Hepatocyte (in vitro differentiated cells): ENCODE data around the gene ARHGAP22. TPM values are rescaled to one million over a fixed set of nuclear protein-coding genes. Genes with fewer than 3 reads are reported as not detected.

Experiments
- DNase-seq: peaks from one replicate; pipeline ENCODE4 v3.0.0-alpha.2; 2016; ENCODE audit warnings: low spot score
- H2AFZ ChIP-seq: fragments of 200-600 bp; sonication (generic); 2 replicates; pipeline ENCODE4 v1.6.0; 2016; ENCODE audit warnings: antibody characterized with exemption, mild to moderate bottlenecking
- H3K27ac ChIP-seq: fragments of 200-600 bp; sonication (generic); 2 replicates; pipeline ENCODE4 v1.5.1; 2016; ENCODE audit warnings: mild to moderate bottlenecking
- H3K27me3 ChIP-seq: fragments of 200-600 bp; sonication (generic); 2 replicates; pipeline ENCODE4 v1.6.1; 2016
- H3K36me3 ChIP-seq: fragments of 200-600 bp; sonication (generic); replicated peaks from 2 replicates; pipeline ENCODE4 v1.5.1; 2016; ENCODE audit warnings: low read depth; ENCODE audit not compliant: insufficient read depth
- H3K4me1 ChIP-seq: fragments of 200-600 bp; sonication (generic); 2 replicates; pipeline ENCODE4 v1.5.1; 2016; ENCODE audit warnings: mild to moderate bottlenecking, moderate library complexity; ENCODE audit not compliant: insufficient read depth
- H3K4me2 ChIP-seq: fragments of 200-600 bp; sonication (generic); 2 replicates; pipeline ENCODE4 v1.6.0; 2016
- H3K4me3 ChIP-seq: fragments of 200-600 bp; sonication (generic); 2 replicates; pipeline ENCODE4 v1.5.1; 2016; ENCODE audit warnings: mild to moderate bottlenecking
- H3K79me2 ChIP-seq: fragments of 200-600 bp; sonication (generic); 2 replicates; pipeline ENCODE4 v1.6.0; 2017; ENCODE audit warnings: mild to moderate bottlenecking
- H3K9me2 ChIP-seq: fragments of 200-600 bp; sonication (generic); replicated peaks from 2 replicates; pipeline ENCODE4 v1.6.0; 2017; ENCODE audit warnings: mild to moderate bottlenecking; ENCODE audit not compliant: insufficient read depth
- H3K9me3 ChIP-seq: fragments of 200-600 bp; sonication (generic); 2 replicates; pipeline ENCODE4 v1.5.1; 2016; ENCODE audit warnings: low read depth, mild to moderate bottlenecking
- H4K20me1 ChIP-seq: fragments of 200-600 bp; sonication (generic); 2 replicates; pipeline ENCODE4 v1.6.0; 2016; ENCODE audit warnings: mild to moderate bottlenecking; ENCODE audit not compliant: insufficient read depth, poor library complexity, severe bottlenecking
- CTCF ChIP-seq: fragments of 200-600 bp; sonication (generic); IDR thresholded peaks from 2 replicates; pipeline ENCODE4 v1.5.1; 2016; ENCODE audit warnings: antibody characterized with exemption, mild to moderate bottlenecking; ENCODE audit not compliant: poor library complexity
- EZH2 ChIP-seq: fragments of 200-600 bp; sonication (generic); IDR thresholded peaks from 2 replicates; pipeline ENCODE4 v1.6.1; 2016; ENCODE audit warnings: antibody characterized with exemption, mild to moderate bottlenecking, borderline replicate concordance
- EZH2phosphoT487 ChIP-seq: fragments of 200-600 bp; sonication (generic); IDR thresholded peaks from one replicate; pipeline ENCODE4 v1.6.1; 2018; ENCODE audit warnings: antibody characterized with exemption, mild to moderate bottlenecking, low read depth, moderate library complexity; ENCODE audit not compliant: unreplicated experiment, severe bottlenecking
- WGBS: methylation state at CpG from one replicate; pipeline ENCODE4 v1.1.6; 2016; ENCODE audit warnings: low lambda C conversion rate; ENCODE audit errors: missing lambda C conversion rate; 5-methylcytosine and 5-hydroxymethylcytosine counted together
- polyA plus RNA-seq: library from polyadenylated mRNA; unstranded; fragments of >200 nt; fragmentation: Nextera tagmentation; extraction: Ambion mirVana; gene quantifications from 2 replicates; pipeline ENCODE4 v1.2.1, GENCODE V29; 2016
- total RNA-seq: library from RNA; depleted of rRNA; stranded (reverse); fragments of >200 nt; gene quantifications from 2 replicates; pipeline ENCODE4 v1.2.3, GENCODE V29; 2014

The ARHGAP22 gene
- total and polyA plus RNA-seq, 2 experiments from 2014 or later, result 1.7 to 1.8 TPM

- Histone ChIP-seq H3K4me2 (no peak overlapping the region), H2AFZ (no peak overlapping the region), H3K9me2 (no peaks in the 10 kb centered on the region), H3K79me2 (no peaks in the 10 kb centered on the region), H3K4me3 (no peak overlapping the region), H4K20me1 (no peaks in the 10 kb centered on the region), H3K4me1 (peaks cover 2% of the 10 kb centered on the region), H3K36me3 (no peaks in the 10 kb centered on the region), H3K27ac (no peak overlapping the region), H3K9me3 (peaks cover 11% of the 10 kb centered on the region), H3K27me3 (no peaks in the 10 kb centered on the region)
- WGBS, result 93% methylated on average over 2 of the region's 2 CpGs
- TF ChIP-seq EZH2phosphoT487 (no peak), CTCF (no peak), EZH2 (no peak)
- DNase-seq, result no peak
Measured at GRCh38 chr10:48411510-48411909, 193.4 kb downstream of the ARHGAP22 start.

DNA sequence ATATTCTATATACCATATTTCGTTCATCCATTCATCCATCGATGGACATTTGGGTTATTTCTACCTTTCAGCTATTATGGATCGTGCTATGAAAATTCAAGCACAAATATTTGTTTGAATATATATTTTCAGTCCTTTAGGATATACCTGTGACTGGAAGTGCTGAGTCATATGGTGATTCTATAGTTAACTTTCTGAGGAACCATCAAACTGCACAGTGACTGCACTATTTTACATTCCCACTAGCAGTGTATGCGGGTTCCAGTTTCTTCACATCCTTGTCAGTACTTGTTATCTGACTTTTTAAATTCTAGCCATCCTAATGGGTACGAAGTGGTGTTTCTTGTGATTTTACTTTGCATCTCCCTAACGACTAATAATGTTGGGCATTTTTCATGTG is 194.4 kb downstream of the ARHGAP22 start:
- no peak for TF ChIP-seq EZH2phosphoT487
- TF ChIP-seq EZH2, result no peak
- TF ChIP-seq CTCF, result no peak
- no peaks in the 10 kb centered on the region for H4K20me1 ChIP-seq
- no peaks in the 10 kb centered on the region for H3K79me2 ChIP-seq
- H3K4me3 ChIP-seq, result no peak overlapping the region
- H3K4me2 ChIP-seq, result no peak overlapping the region
- H3K27me3 ChIP-seq, result no peaks in the 10 kb centered on the region
- DNase-seq, result no peak
- H3K9me2 ChIP-seq, result no peaks in the 10 kb centered on the region
- H3K36me3 ChIP-seq, result no peaks in the 10 kb centered on the region
- H3K4me1 ChIP-seq, result peaks cover 3% of the 10 kb centered on the region
- H2AFZ ChIP-seq, result no peak overlapping the region
- H3K27ac ChIP-seq, result no peak overlapping the region
- 97% methylated on average over 6 of the region's 6 CpGs for WGBS
- peaks cover 11% of the 10 kb centered on the region for H3K9me3 ChIP-seq

- H3K36me3 ChIP-seq, result no peaks in the 10 kb centered on the region
- H3K4me1 ChIP-seq, result peaks cover 3% of the 10 kb centered on the region
- H3K9me3 ChIP-seq, result no peaks in the 10 kb centered on the region
- no peak overlapping the region for H3K4me2 ChIP-seq
- H2AFZ ChIP-seq, result no peak overlapping the region
- peak overlapping the region; percentile 26 for H3K27ac ChIP-seq
- H3K9me2 ChIP-seq, result no peaks in the 10 kb centered on the region
- peaks cover 12% of the 10 kb centered on the region for H3K79me2 ChIP-seq
- H3K4me3 ChIP-seq, result no peak overlapping the region
- DNase-seq, result no peak
- TF ChIP-seq EZH2, result no peak
- no peak for TF ChIP-seq CTCF
- TF ChIP-seq EZH2phosphoT487, result no peak
- no peaks in the 10 kb centered on the region for H3K27me3 ChIP-seq
- H4K20me1 ChIP-seq, result no peaks in the 10 kb centered on the region
- 94% methylated on average over 4 of the region's 4 CpGs for WGBS
Measured at GRCh38 chr10:48406658-48407057, 198.2 kb downstream of the ARHGAP22 start.

GRCh38 chr10:48406204-48406603 is 198.7 kb downstream of the ARHGAP22 start:
- no peaks in the 10 kb centered on the region for H3K36me3 ChIP-seq
- no peaks in the 10 kb centered on the region for H3K9me2 ChIP-seq
- no peak overlapping the region for H3K4me2 ChIP-seq
- H3K27me3 ChIP-seq, result no peaks in the 10 kb centered on the region
- H3K9me3 ChIP-seq, result no peaks in the 10 kb centered on the region
- no peak overlapping the region for H3K4me3 ChIP-seq
- TF ChIP-seq EZH2phosphoT487 (no peak), CTCF (no peak), EZH2 (no peak)
- peak; percentile 46 for DNase-seq
- H3K27ac ChIP-seq, result peak overlapping the region; percentile 26
- no peaks in the 10 kb centered on the region for H4K20me1 ChIP-seq
- peaks cover 14% of the 10 kb centered on the region for H3K79me2 ChIP-seq
- H2AFZ ChIP-seq, result no peak overlapping the region
- 77% methylated on average over 3 of the region's 3 CpGs for WGBS
- peaks cover 3% of the 10 kb centered on the region for H3K4me1 ChIP-seq
